OCI-LY1 (cell line): ENCODE results near the gene PRL.

Experiments used
- H2AFZ ChIP-seq: fragments of 200-600 bp; sonication (generic), shearing (Covaris generic); 2 replicates; pipeline ENCODE4 v1.6.0; 2014; ENCODE audit warnings: antibody characterized with exemption, mild to moderate bottlenecking, low read length
- H3F3A ChIP-seq: fragments of 200-600 bp; sonication (generic), shearing (Covaris generic); 2 replicates; pipeline ENCODE4 v1.6.0; 2014; ENCODE audit warnings: mild to moderate bottlenecking, antibody characterized with exemption, low read length, moderate library complexity; ENCODE audit not compliant: insufficient read depth
- H3K27ac ChIP-seq: fragments of 200-600 bp; sonication (generic); 2 replicates; pipeline ENCODE4 v1.5.1; 2014; ENCODE audit warnings: low read length, mixed run types, mild to moderate bottlenecking, low read depth; ENCODE audit not compliant: poor library complexity, severe bottlenecking
- H3K27me3 ChIP-seq: fragments of 200-600 bp; sonication (generic); 2 replicates; pipeline ENCODE4 v1.6.0; 2014; ENCODE audit warnings: antibody characterized with exemption, mild to moderate bottlenecking, low read length, moderate library complexity; ENCODE audit not compliant: insufficient read depth
- H3K36me3 ChIP-seq: fragments of 200-600 bp; sonication (generic); 2 replicates; pipeline ENCODE4 v1.6.1; 2014; ENCODE audit warnings: mild to moderate bottlenecking, antibody characterized with exemption, low read length, moderate library complexity, mixed read lengths; ENCODE audit not compliant: insufficient read depth
- H3K4me1 ChIP-seq: fragments of 200-600 bp; sonication (generic); 2 replicates; pipeline ENCODE4 v1.5.1; 2014; ENCODE audit warnings: mild to moderate bottlenecking, low read length, moderate library complexity; ENCODE audit not compliant: insufficient read depth, severe bottlenecking
- H3K4me2 ChIP-seq: fragments of 200-600 bp; sonication (generic), shearing (Covaris generic); 2 replicates; pipeline ENCODE4 v1.6.1; 2014; ENCODE audit warnings: low read length
- H3K4me3 ChIP-seq: fragments of 200-600 bp; sonication (generic); 2 replicates; pipeline ENCODE4 v1.5.1; 2014; ENCODE audit warnings: low read length, low read depth, mild to moderate bottlenecking, mixed read lengths; ENCODE audit not compliant: poor library complexity, severe bottlenecking
- H3K79me2 ChIP-seq: fragments of 200-600 bp; shearing (Covaris generic); 2 replicates; pipeline ENCODE4 v1.6.1; 2016; ENCODE audit warnings: mixed run types, low read length, mixed read lengths; ENCODE audit not compliant: insufficient read depth
- H3K9ac ChIP-seq: fragments of 200-600 bp; sonication (generic), shearing (Covaris generic); 2 replicates; pipeline ENCODE4 v1.6.1; 2014; ENCODE audit warnings: mild to moderate bottlenecking, low read length, mixed read lengths
- H3K9me2 ChIP-seq: fragments of 200-600 bp; sonication (generic), shearing (Covaris generic); 2 replicates; pipeline ENCODE4 v1.6.1; 2014; ENCODE audit warnings: low read depth, mild to moderate bottlenecking, low read length, mixed read lengths
- H3K9me3 ChIP-seq: fragments of 200-600 bp; shearing (Covaris generic); 2 replicates; pipeline ENCODE4 v1.6.1; 2014; ENCODE audit warnings: low read length, mixed read lengths
- H4K20me1 ChIP-seq: fragments of 200-600 bp; sonication (generic), shearing (Covaris generic); 2 replicates; pipeline ENCODE4 v1.6.0; 2016; ENCODE audit warnings: mild to moderate bottlenecking, low read length; ENCODE audit not compliant: insufficient read depth
- CTCF ChIP-seq: fragments of 200-600 bp; sonication (generic), shearing (Covaris generic); IDR thresholded peaks from 2 replicates; pipeline ENCODE4 v1.5.1; 2017; ENCODE audit warnings: mild to moderate bottlenecking, antibody characterized with exemption, low read length, moderate library complexity, mixed read lengths
- EZH2 ChIP-seq: fragments of 200-600 bp; sonication (generic), shearing (Covaris generic); IDR thresholded peaks from 2 replicates; pipeline ENCODE4 v1.8.0; 2017; ENCODE audit warnings: borderline replicate concordance, mixed run types, mild to moderate bottlenecking, antibody characterized with exemption, low read length, moderate library complexity, mixed read lengths

Gene PRL

GRCh38 chr6:22238861-22239260 is 58.0 kb downstream of the PRL start:
- H3K27me3 ChIP-seq: no peaks in the 10 kb centered on the region
- H3F3A ChIP-seq: no peaks in the 10 kb centered on the region
- H4K20me1 ChIP-seq: no peaks in the 10 kb centered on the region
- H3K4me1 ChIP-seq: no peaks in the 10 kb centered on the region
- H3K9me3 ChIP-seq: no peaks in the 10 kb centered on the region
- no peak overlapping the region for H3K27ac ChIP-seq
- H3K36me3 ChIP-seq: no peaks in the 10 kb centered on the region
- H3K9ac ChIP-seq: no peak overlapping the region
- TF ChIP-seq CTCF (no peak), EZH2 (no peak)
- H3K4me2 ChIP-seq: no peak overlapping the region
- no peak overlapping the region for H2AFZ ChIP-seq
- H3K9me2 ChIP-seq: no peaks in the 10 kb centered on the region
- no peaks in the 10 kb centered on the region for H3K79me2 ChIP-seq
- no peak overlapping the region for H3K4me3 ChIP-seq

- H3K79me2 ChIP-seq: no peaks in the 10 kb centered on the region
- no peak overlapping the region for H3K27ac ChIP-seq
- no peaks in the 10 kb centered on the region for H3F3A ChIP-seq
- H3K4me3 ChIP-seq: no peak overlapping the region
- H3K9me2 ChIP-seq: no peaks in the 10 kb centered on the region
- no peaks in the 10 kb centered on the region for H3K36me3 ChIP-seq
- H3K4me1 ChIP-seq: no peaks in the 10 kb centered on the region
- no peaks in the 10 kb centered on the region for H3K9me3 ChIP-seq
- no peak overlapping the region for H2AFZ ChIP-seq
- no peaks in the 10 kb centered on the region for H4K20me1 ChIP-seq
- H3K9ac ChIP-seq: no peak overlapping the region
- H3K27me3 ChIP-seq: no peaks in the 10 kb centered on the region
- H3K4me2 ChIP-seq: no peak overlapping the region
- no peak for TF ChIP-seq CTCF
Observed at GRCh38 chr6:22237526-22237925, 59.3 kb downstream of the PRL start.
